IPS DF 6.9 (cell line): Measurements from ENCODE around the gene SMARCD2.
"Not testable (repeated sequence)": the region's sequence is repeated elsewhere in the genome, so short reads cannot be mapped to it uniquely, and the experiment has no call there.

Experiments used
- DNase-seq: peaks from one replicate; pipeline ENCODE4 v3.0.0-alpha.2; 2013; ENCODE audit warnings: low read depth, low spot score
- H3K27ac ChIP-seq: one replicate; pipeline ENCODE4 v1.5.1; 2013; ENCODE audit warnings: low read length, control low read depth
- H3K27me3 ChIP-seq: 2 replicates; pipeline ENCODE4 v1.6.1; 2013; ENCODE audit warnings: mild to moderate bottlenecking, low read length; ENCODE audit not compliant: control insufficient read depth, insufficient read depth
- H3K36me3 ChIP-seq: 2 replicates; pipeline ENCODE4 v1.6.1; 2013; ENCODE audit warnings: low read length; ENCODE audit not compliant: control insufficient read depth, insufficient read depth
- H3K4me1 ChIP-seq: 2 replicates; pipeline ENCODE4 v1.6.1; 2013; ENCODE audit warnings: low read length; ENCODE audit not compliant: control insufficient read depth, insufficient read depth
- H3K4me3 ChIP-seq: 2 replicates; pipeline ENCODE4 v1.5.1; 2013; ENCODE audit warnings: mild to moderate bottlenecking, low read length
- H3K9me3 ChIP-seq: 2 replicates; pipeline ENCODE4 v1.6.1; 2013; ENCODE audit warnings: low read length, inconsistent platforms; ENCODE audit not compliant: control insufficient read depth, insufficient read depth
- WGBS: extraction: QIAGEN DNeasy Blood & Tissue Kit; methylation state at CpG from one replicate; pipeline ENCODE4 v1.1.7; 2013; ENCODE audit warnings: mixed read lengths, missing lambda C conversion rate; ENCODE audit not compliant: insufficient read length, insufficient coverage; 5-methylcytosine and 5-hydroxymethylcytosine counted together

Gene SMARCD2

GRCh38 chr17:63850401-63850800 is 7.9 kb upstream of the SMARCD2 start:
- no peak for DNase-seq
- H3K27ac ChIP-seq, result no peak overlapping the region
- no peaks in the 10 kb centered on the region for H3K4me1 ChIP-seq
- no peak overlapping the region for H3K4me3 ChIP-seq
- peaks cover 2% of the 10 kb centered on the region; the same call in 1 of the 2 replicates for H3K27me3 ChIP-seq
- WGBS, result no CpG with 5 or more reads among the region's 9 CpGs
- no peaks in the 10 kb centered on the region for H3K36me3 ChIP-seq
- no peaks in the 10 kb centered on the region for H3K9me3 ChIP-seq

- H3K9me3 ChIP-seq, result no peaks in the 10 kb centered on the region
- H3K4me3 ChIP-seq, result no peak overlapping the region; the same call in 1 of the 2 replicates
- H3K36me3 ChIP-seq, result no peaks in the 10 kb centered on the region
- no peaks in the 10 kb centered on the region for H3K4me1 ChIP-seq
- WGBS, result no CpG with 5 or more reads among the region's 82 CpGs
- DNase-seq, result peak; percentile 94
- no peak overlapping the region for H3K27ac ChIP-seq
- H3K27me3 ChIP-seq, result peaks cover 2% of the 10 kb centered on the region; the same call in 1 of the 2 replicates
These were observed 6.6 kb upstream of the SMARCD2 start for GRCh38 chr17:63848834-63849689.

- peaks cover 2% of the 10 kb centered on the region; the same call in 1 of the 2 replicates for H3K27me3 ChIP-seq
- no peaks in the 10 kb centered on the region for H3K4me1 ChIP-seq
- H3K4me3 ChIP-seq, result no peak overlapping the region
- no peaks in the 10 kb centered on the region for H3K36me3 ChIP-seq
- WGBS, result no CpG with 5 or more reads among the region's 3 CpGs
- H3K27ac ChIP-seq, result no peak overlapping the region
- no peaks in the 10 kb centered on the region for H3K9me3 ChIP-seq
- DNase-seq, result no peak
These were observed 5.2 kb upstream of the SMARCD2 start for GRCh38 chr17:63847525-63848249.

GRCh38 chr17:63845509-63845908 is 3.0 kb upstream of the SMARCD2 start:
- no CpG with 5 or more reads among the region's 1 CpG for WGBS

GRCh38 chr17:63843910-63844677 is 1.6 kb upstream of the SMARCD2 start:
- Histone ChIP-seq H3K27ac (no peak overlapping the region), H3K27me3 (peaks cover 2% of the 10 kb centered on the region; the same call in 1 of the 2 replicates), H3K9me3 (no peaks in the 10 kb centered on the region), H3K36me3 (no peaks in the 10 kb centered on the region), H3K4me3 (no peak overlapping the region), H3K4me1 (peaks cover 3% of the 10 kb centered on the region)
- DNase-seq, result no peak
- no CpG with 5 or more reads among the region's 9 CpGs for WGBS

More at GRCh38 chr17:63845509-63845908, 3.0 kb upstream of the SMARCD2 start:
- Histone ChIP-seq H3K4me1 (peaks cover 3% of the 10 kb centered on the region), H3K4me3 (no peak overlapping the region), H3K36me3 (no peaks in the 10 kb centered on the region), H3K27ac (no peak overlapping the region), H3K27me3 (peaks cover 2% of the 10 kb centered on the region; the same call in 1 of the 2 replicates), H3K9me3 (no peaks in the 10 kb centered on the region)
- no peak for DNase-seq

GRCh38 chr17:63843387-63843888 is 953 bp upstream of the SMARCD2 start:
- H3K4me1 ChIP-seq, DNase-seq, H3K27me3 ChIP-seq, H3K27ac ChIP-seq, H3K9me3 ChIP-seq, H3K36me3 ChIP-seq: not testable (repeated sequence)
- peak overlapping the region; percentile 80; the same call in 1 of the 2 replicates for H3K4me3 ChIP-seq
- WGBS, result no CpG with 5 or more reads among the region's 19 CpGs

GRCh38 chr17:63842173-63842539 is 329 bp downstream of the SMARCD2 start:
- Histone ChIP-seq H3K4me1 (peaks cover 5% of the 10 kb centered on the region), H3K36me3 (no peaks in the 10 kb centered on the region; the same call in none of the 2 replicates), H3K27ac (no peak overlapping the region), H3K9me3 (no peaks in the 10 kb centered on the region), H3K4me3 (peak overlapping the region; percentile 80), H3K27me3 (no peaks in the 10 kb centered on the region)
- DNase-seq, result no peak
- WGBS, result no CpG with 5 or more reads among the region's 36 CpGs

- Histone ChIP-seq H3K36me3 (no peaks in the 10 kb centered on the region; the same call in none of the 2 replicates), H3K27me3 (no peaks in the 10 kb centered on the region), H3K9me3 (no peaks in the 10 kb centered on the region), H3K27ac (no peak overlapping the region), H3K4me1 (peaks cover 5% of the 10 kb centered on the region), H3K4me3 (peak overlapping the region; percentile 80)
- no CpG with 5 or more reads among the region's 26 CpGs for WGBS
- no peak for DNase-seq
These were observed 924 bp downstream of the SMARCD2 start for GRCh38 chr17:63841350-63842172.

- no CpG with 5 or more reads among the region's 4 CpGs for WGBS
These were observed 1.7 kb downstream of the SMARCD2 start for GRCh38 chr17:63840591-63841349.

More at GRCh38 chr17:63840591-63841349, 1.7 kb downstream of the SMARCD2 start:
- H3K27ac ChIP-seq, result no peak overlapping the region
- H3K4me1 ChIP-seq, result peaks cover 5% of the 10 kb centered on the region
- no peak for DNase-seq
- no peaks in the 10 kb centered on the region; the same call in none of the 2 replicates for H3K36me3 ChIP-seq
- no peak overlapping the region for H3K4me3 ChIP-seq
- H3K9me3 ChIP-seq, result no peaks in the 10 kb centered on the region
- H3K27me3 ChIP-seq, result no peaks in the 10 kb centered on the region
